ENCODE results near the gene DLG5.
A peak's percentile ranks its signal among the peaks of the same experiment; 100 is the strongest.

Gene DLG5

GRCh38 chr10:77890097-77890496 lies 36.5 kb downstream of the DLG5 start:
- peak; percentile 79 for DNase-seq

- DNase-seq = peak; percentile 99
Observed at GRCh38 chr10:77889277-77889903, 37.2 kb downstream of the DLG5 start.

- DNase-seq = no peak
Observed at GRCh38 chr10:77888356-77888703, 38.2 kb downstream of the DLG5 start.

- DNase-seq = no peak
Observed at GRCh38 chr10:77887631-77888355, 38.8 kb downstream of the DLG5 start.

- no peak for DNase-seq
Observed at GRCh38 chr10:77886795-77887355, 39.7 kb downstream of the DLG5 start.

- no peak for DNase-seq
Observed at GRCh38 chr10:77884181-77884580, 42.4 kb downstream of the DLG5 start.

GRCh38 chr10:77881636-77882035 lies 44.9 kb downstream of the DLG5 start:
- DNase-seq = no peak

GRCh38 chr10:77881222-77881621 lies 45.3 kb downstream of the DLG5 start:
- no peak for DNase-seq

- DNase-seq = no peak
Observed at GRCh38 chr10:77879710-77880109, 46.8 kb downstream of the DLG5 start.

- no peak for DNase-seq
Observed at GRCh38 chr10:77879065-77879464, 47.5 kb downstream of the DLG5 start.

GRCh38 chr10:77877441-77878344 lies 48.9 kb downstream of the DLG5 start:
- DNase-seq = peak; percentile 93

GRCh38 chr10:77875730-77876129 lies 50.8 kb downstream of the DLG5 start:
- DNase-seq = peak; percentile 52

GRCh38 chr10:77874872-77875271 lies 51.7 kb downstream of the DLG5 start:
- DNase-seq = no peak

- DNase-seq = peak; percentile 83
Observed at GRCh38 chr10:77873536-77874380, 52.8 kb downstream of the DLG5 start.

- DNase-seq = peak; percentile 68
Observed at GRCh38 chr10:77872947-77873535, 53.5 kb downstream of the DLG5 start.

- DNase-seq = peak; percentile 43
Observed at GRCh38 chr10:77872151-77872946, 54.2 kb downstream of the DLG5 start.

- no peak for DNase-seq
Observed at GRCh38 chr10:77869626-77870420, 56.7 kb downstream of the DLG5 start.

- no peak for DNase-seq
Observed at GRCh38 chr10:77868523-77868922, 58.0 kb downstream of the DLG5 start.

- DNase-seq = peak; percentile 79
Observed at GRCh38 chr10:77867124-77867719, 59.3 kb downstream of the DLG5 start.

- peak; percentile 56 for DNase-seq
Observed at GRCh38 chr10:77866598-77866997, 60.0 kb downstream of the DLG5 start.

All from islet precursor cell (in vitro differentiated cells).